Naive thymus-derived CD4-positive, alpha-beta T cell (primary cell): ENCODE data around the gene UGT1A10. TPM values are rescaled to one million over a fixed set of nuclear protein-coding genes. Genes with fewer than 3 reads are reported as not detected.
"Not testable (repeated sequence)": the region's sequence is repeated elsewhere in the genome, so short reads cannot be mapped to it uniquely, and the experiment has no call there.

Experiments
- ATAC-seq: fragments of 150-1000 bp; cut with Tn5 transposase; 2 replicates; pipeline ENCODE4 v1.10.0; 2021; ENCODE audit warnings: mild to moderate bottlenecking, moderate library complexity
- CTCF ChIA-PET: fragments of 350-600 bp; sonication (Branson Sonifier 250); formaldehyde crosslinking; loops from one replicate; lab custom pipeline; 2021; ENCODE audit warnings: antibody characterized with exemption; lab: Charles Lee
- POLR2A ChIA-PET: fragments of 350-600 bp; sonication (Branson Sonifier 250); formaldehyde crosslinking; loops from one replicate; lab custom pipeline; 2021; ENCODE audit warnings: antibody characterized with exemption, inconsistent platforms; lab: Charles Lee
- DNase-seq, 9 donors: peaks; one replicate each; pipeline versions ENCODE4 v3.0.0 to v3.0.0-alpha.2; 2020 to 2022; ENCODE audit warnings: mixed read lengths in 1 of 9
- H3K27ac ChIP-seq: one replicate; pipeline ENCODE4 v1.7.0; 2013; ENCODE audit warnings: mild to moderate bottlenecking, low read depth, low read length, moderate library complexity
- H3K27me3 ChIP-seq, 2 donors: one replicate each; pipeline ENCODE4 v1.7.0; 2013; ENCODE audit warnings: low read length in 2 of 2, mild to moderate bottlenecking in 2 of 2, moderate library complexity in 2 of 2; ENCODE audit not compliant: control insufficient read depth in 2 of 2, insufficient read depth in 2 of 2
- H3K36me3 ChIP-seq, 3 experiments: 1 replicate in 2 of 3; 2 replicates in 1 of 3; pipeline ENCODE4 v1.7.0; 2013; ENCODE audit warnings: low read length in 3 of 3, mild to moderate bottlenecking in 3 of 3, moderate library complexity in 1 of 3; ENCODE audit not compliant: insufficient read depth in 3 of 3, control insufficient read depth in 2 of 3
- H3K4me1 ChIP-seq, 2 donors: one replicate each; pipeline ENCODE4 v1.7.0; 2013; ENCODE audit warnings: low read length in 2 of 2, mild to moderate bottlenecking in 2 of 2, moderate library complexity in 1 of 2; ENCODE audit not compliant: control insufficient read depth in 2 of 2, insufficient read depth in 2 of 2
- H3K4me3 ChIP-seq: 2 replicates; pipeline ENCODE4 v1.7.0; 2013; ENCODE audit warnings: mild to moderate bottlenecking, low read length
- H3K9me3 ChIP-seq, 3 experiments: 1 replicate in 2 of 3; 2 replicates in 1 of 3; pipeline ENCODE4 v1.7.0; 2013; ENCODE audit warnings: low read length in 3 of 3; ENCODE audit not compliant: control insufficient read depth in 2 of 3
- H3K27ac Mint-ChIP-seq, 9 donors: one replicate each; pipeline ENCODE4 v1.8.0; 2020 to 2022; ENCODE audit warnings: mixed read lengths in 9 of 9, mild to moderate bottlenecking in 8 of 9, moderate library complexity in 5 of 9, inconsistent platforms in 2 of 9
- H3K27me3 Mint-ChIP-seq, 5 donors: one replicate each; pipeline ENCODE4 v1.8.0; 2021 to 2022; ENCODE audit warnings: mixed read lengths in 5 of 5, mild to moderate bottlenecking in 1 of 5
- H3K36me3 Mint-ChIP-seq, 5 donors: one replicate each; pipeline ENCODE4 v1.8.0; 2020 to 2022; ENCODE audit warnings: mixed read lengths in 5 of 5, mild to moderate bottlenecking in 3 of 5, inconsistent platforms in 1 of 5
- H3K4me1 Mint-ChIP-seq, 7 donors: one replicate each; pipeline ENCODE4 v1.8.0; 2020 to 2022; ENCODE audit warnings: mixed read lengths in 7 of 7, mild to moderate bottlenecking in 3 of 7, inconsistent platforms in 1 of 7
- H3K4me3 Mint-ChIP-seq, 10 donors: one replicate each; pipeline ENCODE4 v1.8.0; 2020 to 2022; ENCODE audit warnings: mild to moderate bottlenecking in 10 of 10, mixed read lengths in 10 of 10, moderate library complexity in 6 of 10, inconsistent platforms in 2 of 10
- H3K9me3 Mint-ChIP-seq, 11 donors: one replicate each; pipeline ENCODE4 v1.8.0; 2020 to 2022; ENCODE audit warnings: mixed read lengths in 11 of 11, mild to moderate bottlenecking in 4 of 11, inconsistent platforms in 1 of 11, moderate library complexity in 1 of 11
- intact Hi-C, 2 donors: fragments of 100-400 bp; cut with micrococcal nuclease; formaldehyde crosslinking; loops; one replicate each; pipeline ENCODE4 v1.15.1; 2023
- polyA plus RNA-seq, 2 donors: library from polyadenylated mRNA; unstranded; fragments of 300-500 nt; fragmentation: Illumina TruSeq; gene quantifications; one replicate each; pipeline ENCODE4 v1.2.3, GENCODE V29; 2021
- total RNA-seq, 6 experiments: library from RNA in 5 of 6; stranded (reverse) in 5 of 6; gene quantifications; 1 replicate in 5 of 6; 2 replicates in 1 of 6; pipeline ENCODE4 v1.2.3 and lab custom pipeline; 2021 to 2026

Gene UGT1A10
- total and polyA plus RNA-seq, 7 experiments from 2014 or later = not detected

DNA sequence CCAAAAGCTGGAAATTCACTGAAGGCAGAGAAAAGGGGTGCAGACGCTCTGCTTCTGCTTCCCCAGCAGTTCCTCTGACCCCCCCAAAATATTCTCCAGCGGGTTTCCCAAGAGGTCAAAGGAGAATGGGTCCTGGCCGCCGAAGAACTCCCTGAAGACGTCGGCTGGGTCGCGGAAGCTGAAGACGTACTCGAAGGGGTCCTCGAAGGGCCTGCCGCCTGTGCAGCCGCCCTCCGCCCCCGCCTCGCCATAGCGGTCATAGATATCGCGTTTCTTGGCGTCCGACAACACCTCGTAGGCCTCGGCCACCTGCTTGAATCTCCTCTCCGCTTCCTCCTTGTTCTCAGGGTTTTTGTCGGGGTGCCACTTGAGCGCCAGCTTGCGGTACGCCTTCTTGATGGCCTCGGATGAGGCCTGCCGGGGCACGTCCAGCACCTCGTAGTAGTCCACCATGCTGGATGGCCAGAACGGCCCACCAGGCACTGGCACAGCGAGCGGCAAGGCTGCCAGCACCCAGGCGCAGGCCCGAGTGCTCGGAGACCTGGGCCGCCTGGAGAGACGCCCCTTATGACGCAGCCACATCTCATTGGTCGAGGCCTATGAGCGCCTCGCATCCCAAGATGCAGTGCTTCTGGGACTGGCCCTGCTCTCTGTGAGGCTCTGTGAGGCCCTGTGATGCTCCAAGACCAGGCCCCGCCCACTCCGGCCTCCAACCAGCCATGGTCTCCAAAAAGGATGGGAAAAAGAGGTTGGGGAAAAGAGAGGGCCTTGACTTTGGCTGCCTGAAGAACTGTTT lies 107.4 kb downstream of the UGT1A10 start:
- H3K4me3 Mint-ChIP-seq = no peak overlapping the region
- Histone ChIP-seq H3K27ac (no peak overlapping the region), H3K27me3 (no peaks in the 10 kb centered on the region), H3K36me3 (no peaks in the 10 kb centered on the region), H3K9me3 (no peaks in the 10 kb centered on the region), H3K4me1 (no peaks in the 10 kb centered on the region), H3K4me3 (no peak overlapping the region)
- ATAC-seq = no peak
- H3K27me3 Mint-ChIP-seq = peaks cover 11 to 28% (median 20%) of the 10 kb centered on the region in 5 donors
- intact Hi-C loops = no loop called here
- POLR2A ChIA-PET = no interaction called here
- H3K4me1 Mint-ChIP-seq = no peaks in the 10 kb centered on the region
- no peaks in the 10 kb centered on the region for H3K36me3 Mint-ChIP-seq
- no peak overlapping the region for H3K27ac Mint-ChIP-seq
- DNase-seq = no peak
- H3K9me3 Mint-ChIP-seq = no peaks in the 10 kb centered on the region
- CTCF ChIA-PET = no interaction called here

DNA sequence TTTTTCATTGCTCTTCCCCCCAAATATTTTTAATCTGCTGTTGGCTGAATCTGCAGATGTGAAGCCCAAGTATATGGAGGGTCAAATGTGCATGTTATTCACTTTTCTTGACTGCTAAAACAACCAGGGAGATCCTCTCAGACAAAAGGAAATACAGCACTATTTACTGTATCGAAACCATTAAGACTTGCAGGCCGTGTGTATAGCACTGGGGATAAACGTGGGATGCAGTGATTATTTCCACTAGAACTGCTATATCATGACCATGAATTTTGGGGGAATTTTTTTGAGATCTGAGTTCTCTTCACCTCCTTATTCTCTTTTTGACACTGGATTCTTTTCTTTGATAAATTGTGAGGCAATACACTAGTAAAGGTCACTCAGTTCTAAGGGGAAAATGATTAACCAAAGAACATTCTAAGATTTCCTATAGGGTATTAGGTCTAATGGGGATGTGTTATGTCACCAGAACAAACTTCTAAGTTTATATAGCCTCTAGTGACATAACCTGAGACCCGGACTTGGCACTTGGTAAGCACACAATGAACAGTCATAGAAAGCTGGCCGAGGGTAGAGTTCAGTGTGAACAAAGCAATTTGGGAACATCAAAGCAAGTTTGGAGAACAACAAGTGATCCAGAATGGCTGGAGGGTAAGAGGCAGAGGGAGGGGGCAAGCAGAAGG lies 109.0 kb downstream of the UGT1A10 start:
- Histone ChIP-seq H3K4me3 (no peak overlapping the region), H3K36me3 (no peaks in the 10 kb centered on the region), H3K4me1 (no peaks in the 10 kb centered on the region), H3K9me3 (no peaks in the 10 kb centered on the region), H3K27ac (no peak overlapping the region), H3K27me3 (no peaks in the 10 kb centered on the region)
- H3K27ac Mint-ChIP-seq = no peak overlapping the region
- peaks cover 6 to 39% (median 25%) of the 10 kb centered on the region in 5 donors for H3K27me3 Mint-ChIP-seq
- CTCF ChIA-PET = no interaction called here
- H3K36me3 Mint-ChIP-seq = peaks cover 0 to 5% (median 0%) of the 10 kb centered on the region in 5 donors
- ATAC-seq (no peak), DNase-seq (no peak)
- intact Hi-C loops = no loop called here
- no peaks in the 10 kb centered on the region for H3K4me1 Mint-ChIP-seq
- peaks cover 0 to 7% (median 4%) of the 10 kb centered on the region in 11 donors for H3K9me3 Mint-ChIP-seq
- H3K4me3 Mint-ChIP-seq = no peak overlapping the region
- POLR2A ChIA-PET = no interaction called here

DNA sequence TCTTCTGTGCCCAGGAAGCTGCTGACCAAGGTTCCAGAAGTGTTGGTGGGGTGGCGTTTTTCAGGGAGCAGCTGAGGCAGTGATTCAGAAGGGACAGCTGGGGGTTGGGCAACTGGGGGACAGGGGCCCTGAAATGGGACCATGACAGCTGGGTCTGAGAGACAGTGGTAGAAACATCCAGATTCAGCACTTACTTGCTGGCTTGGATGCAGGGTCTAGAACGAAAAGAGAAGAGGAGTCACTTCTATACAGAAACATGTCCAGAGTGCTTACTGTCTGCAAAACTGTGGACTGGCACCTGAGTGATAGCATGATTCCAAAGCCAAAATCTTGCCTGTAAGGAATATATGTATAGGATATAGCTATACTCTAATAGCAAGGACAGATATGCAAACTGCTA lies 109.6 kb downstream of the UGT1A10 start:
- Mint-ChIP-seq H3K9me3 (peaks cover 0 to 12% (median 5%) of the 10 kb centered on the region in 11 donors), H3K27me3 (peaks cover 4 to 39% (median 24%) of the 10 kb centered on the region in 5 donors)
- H3K27me3 ChIP-seq, H3K4me1 Mint-ChIP-seq, intact Hi-C loops, POLR2A ChIA-PET, DNase-seq, H3K36me3 ChIP-seq, H3K27ac Mint-ChIP-seq, H3K4me3 ChIP-seq, H3K4me3 Mint-ChIP-seq, H3K27ac ChIP-seq, CTCF ChIA-PET, H3K36me3 Mint-ChIP-seq, H3K4me1 ChIP-seq, ATAC-seq, H3K9me3 ChIP-seq: not testable (repeated sequence)

GRCh38 chr2:233746475-233747282 lies 110.4 kb downstream of the UGT1A10 start:
- DNase-seq = no peak
- Mint-ChIP-seq H3K36me3 (peaks cover 0 to 6% (median 0%) of the 10 kb centered on the region in 5 donors), H3K27me3 (peaks cover 4 to 39% (median 24%) of the 10 kb centered on the region in 5 donors), H3K9me3 (peaks cover 5 to 21% (median 13%) of the 10 kb centered on the region in 11 donors), H3K27ac (no peak overlapping the region), H3K4me1 (no peaks in the 10 kb centered on the region), H3K4me3 (no peak overlapping the region)
- Histone ChIP-seq H3K36me3 (no peaks in the 10 kb centered on the region), H3K4me1 (no peaks in the 10 kb centered on the region), H3K27ac (no peak overlapping the region), H3K4me3 (no peak overlapping the region), H3K27me3 (no peaks in the 10 kb centered on the region), H3K9me3 (peaks cover 0 to 8% (median 0%) of the 10 kb centered on the region in 3 experiments)
- intact Hi-C loops = no loop called here
- ChIA-PET POLR2A (no interaction called here), CTCF (no interaction called here)
- ATAC-seq = no peak

DNA sequence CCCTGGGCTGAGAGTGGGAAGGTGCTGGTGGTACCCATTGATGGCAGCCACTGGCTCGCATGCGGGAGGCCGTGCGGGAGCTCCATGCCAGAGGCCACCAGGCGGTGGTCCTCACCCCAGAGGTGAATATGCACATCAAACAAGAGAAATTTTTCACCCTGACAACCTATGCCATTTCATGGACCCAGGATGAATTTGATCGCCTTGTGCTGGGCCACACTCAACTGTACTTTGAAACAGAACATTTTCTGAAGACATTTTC lies 111.0 kb downstream of the UGT1A10 start:
- Histone ChIP-seq H3K27ac (no peak overlapping the region), H3K9me3 (peaks cover 0 to 8% (median 0%) of the 10 kb centered on the region in 3 experiments), H3K4me1 (no peaks in the 10 kb centered on the region), H3K27me3 (no peaks in the 10 kb centered on the region), H3K36me3 (no peaks in the 10 kb centered on the region), H3K4me3 (no peak overlapping the region)
- ATAC-seq = no peak
- no peaks in the 10 kb centered on the region for H3K4me1 Mint-ChIP-seq
- intact Hi-C loops = no loop called here
- no peak for DNase-seq
- peaks cover 8 to 26% (median 13%) of the 10 kb centered on the region in 11 donors for H3K9me3 Mint-ChIP-seq
- no peak overlapping the region for H3K4me3 Mint-ChIP-seq
- peaks cover 0 to 6% (median 0%) of the 10 kb centered on the region in 5 donors for H3K36me3 Mint-ChIP-seq
- H3K27me3 Mint-ChIP-seq = peaks cover 4 to 39% (median 24%) of the 10 kb centered on the region in 5 donors
- H3K27ac Mint-ChIP-seq = no peak overlapping the region
- POLR2A ChIA-PET = no interaction called here
- CTCF ChIA-PET = no interaction called here

- H3K27me3 ChIP-seq, intact Hi-C loops, H3K4me1 ChIP-seq, H3K9me3 ChIP-seq, H3K27ac Mint-ChIP-seq, H3K36me3 ChIP-seq, H3K27ac ChIP-seq, POLR2A ChIA-PET, ATAC-seq, CTCF ChIA-PET, H3K4me3 ChIP-seq, DNase-seq, H3K4me1 Mint-ChIP-seq, H3K4me3 Mint-ChIP-seq, H3K36me3 Mint-ChIP-seq: not testable (repeated sequence)
- Mint-ChIP-seq H3K9me3 (peaks cover 10 to 30% (median 15%) of the 10 kb centered on the region in 11 donors), H3K27me3 (peaks cover 4 to 41% (median 26%) of the 10 kb centered on the region in 5 donors)
Measured at GRCh38 chr2:233750689-233751088, 114.4 kb downstream of the UGT1A10 start.
